Fibroblast of lung (primary cell): Measurements from ENCODE around the gene HEBP1. TPM values are rescaled to one million over a fixed set of nuclear protein-coding genes. Genes with fewer than 3 reads are reported as not detected.
A peak's percentile ranks its signal among the peaks of the same experiment; 100 is the strongest.

Source experiments
- DNase-seq, 2 donors: peaks; one replicate each; pipeline versions ENCODE4 v3.0.0 to v3.0.0-alpha.2; 2010; ENCODE audit warnings: low read depth in 2 of 2
- H2AFZ ChIP-seq: 2 replicates; pipeline ENCODE4 v1.5.1; 2012; ENCODE audit warnings: low read length, control low read depth, inconsistent platforms
- H3K27ac ChIP-seq: 2 replicates; pipeline ENCODE4 v1.5.1; 2011; ENCODE audit warnings: low read length, control low read depth; ENCODE audit not compliant: insufficient read depth
- H3K27me3 ChIP-seq: 2 replicates; pipeline ENCODE4 v1.5.1; 2011; ENCODE audit warnings: mild to moderate bottlenecking, low read length; ENCODE audit not compliant: control insufficient read depth, insufficient read depth
- H3K36me3 ChIP-seq: 2 replicates; pipeline ENCODE4 v1.5.1; 2011; ENCODE audit warnings: low read length; ENCODE audit not compliant: control insufficient read depth, insufficient read depth
- H3K4me1 ChIP-seq: 2 replicates; pipeline ENCODE4 v1.5.1; 2011; ENCODE audit warnings: low read length; ENCODE audit not compliant: control insufficient read depth, insufficient read depth; ENCODE audit errors: extremely low read depth
- H3K4me2 ChIP-seq: 2 replicates; pipeline ENCODE4 v1.5.1; 2011; ENCODE audit warnings: low read length, control low read depth; ENCODE audit not compliant: insufficient read depth; ENCODE audit errors: extremely low read depth
- H3K4me3 ChIP-seq, 4 experiments: fragments of 200-600 bp in 1 of 4; sonication (generic) in 1 of 4; replicated peaks in 1 of 4; 2 replicates each; pipeline ENCODE4 v1.5.1; 2011 to 2016; ENCODE audit warnings: low read length in 4 of 4, low read depth in 3 of 4, mild to moderate bottlenecking in 3 of 4, control low read depth in 2 of 4, inconsistent platforms in 1 of 4, mixed read lengths in 1 of 4; ENCODE audit not compliant: insufficient read depth in 1 of 4; ENCODE audit errors: control extremely low read depth in 1 of 4
- H3K79me2 ChIP-seq: 2 replicates; pipeline ENCODE4 v1.5.1; 2012; ENCODE audit warnings: mild to moderate bottlenecking, low read length, inconsistent platforms; ENCODE audit not compliant: control insufficient read depth, insufficient read depth
- H3K9ac ChIP-seq: 2 replicates; pipeline ENCODE4 v1.5.1; 2011; ENCODE audit warnings: mild to moderate bottlenecking, low read length, control low read depth; ENCODE audit not compliant: insufficient read depth
- H3K9me3 ChIP-seq: 2 replicates; pipeline ENCODE4 v1.5.1; 2012; ENCODE audit warnings: low read depth, low read length; ENCODE audit not compliant: control insufficient read depth, insufficient read depth
- H4K20me1 ChIP-seq: 2 replicates; pipeline ENCODE4 v1.5.1; 2011; ENCODE audit warnings: low read length; ENCODE audit not compliant: control insufficient read depth, insufficient read depth; ENCODE audit errors: extremely low read depth
- CTCF ChIP-seq, 2 donors: IDR thresholded peaks in 1 of 2; conservative IDR thresholded peaks in 1 of 2; 1 replicate in 1 of 2; 2 replicates in 1 of 2; pipeline ENCODE4 v1.5.1; 2011 to 2012; ENCODE audit warnings: low read length in 2 of 2, control low read depth in 1 of 2, inconsistent platforms in 1 of 2, low read depth in 1 of 2, mild to moderate bottlenecking in 1 of 2
- EZH2 ChIP-seq: IDR thresholded peaks from 2 replicates; pipeline ENCODE4 v1.5.1; 2012; ENCODE audit warnings: low read length, control low read depth, mild to moderate bottlenecking; ENCODE audit errors: missing control alignments
- polyA plus RNA-seq, 2 donors: library from polyadenylated mRNA; depleted of rRNA in 1 of 2; stranded (reverse) in 1 of 2; unstranded in 1 of 2; fragments of >200 nt; gene quantifications; 2 replicates each; pipeline ENCODE4 v1.2.1, GENCODE V29; 2011 to 2012; ENCODE audit warnings: missing spikeins in 1 of 2
- total RNA-seq: library from RNA; depleted of rRNA; stranded (reverse); fragments of >200 nt; gene quantifications from 2 replicates; pipeline ENCODE4 v1.2.1, GENCODE V29; 2014

Gene HEBP1
- total and polyA plus RNA-seq, 2 donors (not counting 1 experiment from before 2014, with no cell fraction given), result 33.7 to 78.2 TPM

GRCh38 chr12:12983420-12984035, 16.5 kb downstream of the HEBP1 start:
- peak; percentile 50 to 73 for DNase-seq
- no peaks in the 10 kb centered on the region for H3K9me3 ChIP-seq
- peaks cover 19% of the 10 kb centered on the region for H3K4me1 ChIP-seq
- no peak overlapping the region for H3K4me2 ChIP-seq
- H3K27ac ChIP-seq, result no peak overlapping the region
- H3K4me3 ChIP-seq, result no peak overlapping the region
- H4K20me1 ChIP-seq, result no peaks in the 10 kb centered on the region
- TF ChIP-seq EZH2, result no peak
- TF ChIP-seq CTCF (conservative IDR thresholded peaks at IDR 0.05 in 1 of 2, IDR thresholded peaks at IDR 0.05 in 1 of 2; ENCODE audit: low read depth in 1 of 2, low read length in 2 of 2), result peak; percentile 75 to 77
- no peaks in the 10 kb centered on the region for H3K27me3 ChIP-seq
- H3K79me2 ChIP-seq, result peaks cover under 1% of the 10 kb centered on the region
- H2AFZ ChIP-seq, result no peak overlapping the region
- H3K9ac ChIP-seq, result no peak overlapping the region
- H3K36me3 ChIP-seq, result peaks cover 9% of the 10 kb centered on the region

GRCh38 chr12:12982331-12982730, 17.7 kb downstream of the HEBP1 start:
- H3K36me3 ChIP-seq, result peaks cover 9% of the 10 kb centered on the region
- no peak for DNase-seq
- no peak overlapping the region for H3K4me3 ChIP-seq

GRCh38 chr12:12979731-12980259, 20.3 kb downstream of the HEBP1 start:
- peak overlapping the region; percentile 83 for H3K4me2 ChIP-seq
- peaks cover 5% of the 10 kb centered on the region for H3K79me2 ChIP-seq
- peak overlapping the region; percentile 55 for H3K9ac ChIP-seq
- H3K4me3 ChIP-seq, result no peak overlapping the region
- no peaks in the 10 kb centered on the region for H3K9me3 ChIP-seq
- TF ChIP-seq CTCF (conservative IDR thresholded peaks at IDR 0.05 in 1 of 2, IDR thresholded peaks at IDR 0.05 in 1 of 2; ENCODE audit: low read depth in 1 of 2, low read length in 2 of 2), result no peak
- TF ChIP-seq EZH2, result no peak
- peaks cover 41% of the 10 kb centered on the region for H3K4me1 ChIP-seq
- peak; percentile 95 to 96 for DNase-seq
- H3K27me3 ChIP-seq, result no peaks in the 10 kb centered on the region
- H2AFZ ChIP-seq, result no peak overlapping the region
- no peaks in the 10 kb centered on the region for H4K20me1 ChIP-seq
- peaks cover 4% of the 10 kb centered on the region for H3K36me3 ChIP-seq
- H3K27ac ChIP-seq, result peak overlapping the region; percentile 96

More at GRCh38 chr12:12982331-12982730, 17.7 kb downstream of the HEBP1 start:
- no peak for TF ChIP-seq EZH2
- no peak for TF ChIP-seq CTCF (conservative IDR thresholded peaks at IDR 0.05 in 1 of 2, IDR thresholded peaks at IDR 0.05 in 1 of 2; ENCODE audit: low read depth in 1 of 2, low read length in 2 of 2)
- Histone ChIP-seq H3K4me2 (no peak overlapping the region), H3K27ac (no peak overlapping the region), H3K27me3 (no peaks in the 10 kb centered on the region), H3K79me2 (peaks cover 3% of the 10 kb centered on the region), H3K9me3 (no peaks in the 10 kb centered on the region), H2AFZ (no peak overlapping the region), H3K4me1 (peaks cover 21% of the 10 kb centered on the region), H3K9ac (no peak overlapping the region), H4K20me1 (no peaks in the 10 kb centered on the region)
